Gastroesophageal sphincter (tissue), 3 donors: ENCODE data around the gene BIRC7.

Source experiments
- CTCF ChIP-seq, 4 experiments: fragments of 200-600 bp in 2 of 4; fragments of 450-650 bp in 2 of 4; sonication (generic) in 1 of 4; IDR thresholded peaks; one replicate each; pipeline ENCODE4 v1.5.1; 2017 to 2019; ENCODE audit warnings: antibody characterized with exemption in 4 of 4, mild to moderate bottlenecking in 2 of 4, moderate library complexity in 2 of 4
- EP300 ChIP-seq: sonication (generic); formaldehyde crosslinking; IDR thresholded peaks from one replicate; pipeline ENCODE4 v1.6.1; 2017; ENCODE audit warnings: antibody characterized with exemption, mild to moderate bottlenecking
- POLR2A ChIP-seq, 2 donors: fragments of 450-650 bp; IDR thresholded peaks; one replicate each; pipeline ENCODE4 v1.6.1; 2017; ENCODE audit warnings: antibody characterized with exemption in 2 of 2, mild to moderate bottlenecking in 2 of 2, moderate library complexity in 1 of 2

- TF ChIP-seq POLR2A (IDR thresholded peaks at IDR 0.05) (no peak), CTCF (IDR thresholded peaks at IDR 0.05) (no peak), EP300 (no peak)
Observed at GRCh38 chr20:63265891-63266515, 30.3 kb downstream of the BIRC7 start.
